Astrocyte of the spinal cord (primary cell): ENCODE data around the gene RIOK2.

Experiments
- DNase-seq: peaks from one replicate; pipeline ENCODE4 v3.0.0; 2011; ENCODE audit warnings: low read depth, low spot score
- H3K4me3 ChIP-seq: 2 replicates; pipeline ENCODE4 v1.5.1; 2011; ENCODE audit warnings: low read depth, mild to moderate bottlenecking, low read length, moderate library complexity
- in situ Hi-C: cut with HindIII; loops from 2 replicates; pipeline ENCODE4 v1.10.0; 2017; ENCODE audit warnings: low sequenced_read_pairs
- TF ChIP-seq, protein P1 (sequence below): IDR thresholded peaks from 2 replicates; pipeline ENCODE4 v1.5.1; 2012; ENCODE audit warnings: low read depth, mild to moderate bottlenecking, low read length, inconsistent platforms

Gene RIOK2

DNA sequence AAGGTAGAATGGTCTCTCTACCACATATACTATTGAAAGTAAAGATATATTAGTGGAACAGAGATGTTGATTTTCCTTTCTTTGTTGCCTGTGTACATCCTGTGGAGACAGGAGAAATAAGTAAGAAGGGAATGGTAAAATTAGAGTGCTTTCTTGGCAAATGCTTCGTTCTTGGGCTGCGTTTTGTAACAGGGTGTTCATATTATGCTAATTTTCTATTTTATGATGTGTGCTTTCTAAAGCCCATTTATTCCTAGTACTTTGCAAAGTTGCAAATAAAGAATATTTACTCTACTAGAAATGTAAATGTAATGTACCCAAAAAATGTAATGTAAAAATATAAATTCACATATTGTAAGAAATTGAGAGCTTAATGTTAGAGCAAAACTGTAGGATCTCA, 40.5 kb upstream of the RIOK2 start:
- TF ChIP-seq, protein P1, sequence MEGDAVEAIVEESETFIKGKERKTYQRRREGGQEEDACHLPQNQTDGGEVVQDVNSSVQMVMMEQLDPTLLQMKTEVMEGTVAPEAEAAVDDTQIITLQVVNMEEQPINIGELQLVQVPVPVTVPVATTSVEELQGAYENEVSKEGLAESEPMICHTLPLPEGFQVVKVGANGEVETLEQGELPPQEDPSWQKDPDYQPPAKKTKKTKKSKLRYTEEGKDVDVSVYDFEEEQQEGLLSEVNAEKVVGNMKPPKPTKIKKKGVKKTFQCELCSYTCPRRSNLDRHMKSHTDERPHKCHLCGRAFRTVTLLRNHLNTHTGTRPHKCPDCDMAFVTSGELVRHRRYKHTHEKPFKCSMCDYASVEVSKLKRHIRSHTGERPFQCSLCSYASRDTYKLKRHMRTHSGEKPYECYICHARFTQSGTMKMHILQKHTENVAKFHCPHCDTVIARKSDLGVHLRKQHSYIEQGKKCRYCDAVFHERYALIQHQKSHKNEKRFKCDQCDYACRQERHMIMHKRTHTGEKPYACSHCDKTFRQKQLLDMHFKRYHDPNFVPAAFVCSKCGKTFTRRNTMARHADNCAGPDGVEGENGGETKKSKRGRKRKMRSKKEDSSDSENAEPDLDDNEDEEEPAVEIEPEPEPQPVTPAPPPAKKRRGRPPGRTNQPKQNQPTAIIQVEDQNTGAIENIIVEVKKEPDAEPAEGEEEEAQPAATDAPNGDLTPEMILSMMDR = no peak
- in situ Hi-C loops = no loop called here
- no peak for DNase-seq
- no peak overlapping the region for H3K4me3 ChIP-seq

DNA sequence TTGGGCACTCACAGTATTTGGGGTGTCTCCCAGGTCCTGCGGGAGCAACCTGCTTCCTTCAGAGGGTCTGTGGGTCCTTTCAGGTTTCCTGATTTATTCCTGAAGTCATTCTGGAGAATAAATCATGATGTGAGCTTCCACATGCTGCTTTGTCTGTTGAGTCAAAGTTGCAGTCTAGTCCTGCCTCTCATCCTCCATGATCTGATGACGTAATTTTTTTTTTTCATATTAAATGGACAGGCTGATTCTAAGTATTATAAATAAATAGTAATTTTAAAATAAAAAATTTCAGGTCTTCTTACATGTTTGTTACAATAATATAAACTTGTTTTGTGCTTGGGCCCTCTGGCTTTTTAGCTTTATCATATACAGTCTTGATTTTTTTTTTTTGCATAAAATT, 26.3 kb upstream of the RIOK2 start:
- H3K4me3 ChIP-seq = no peak overlapping the region
- in situ Hi-C loops = no loop called here
- TF ChIP-seq, protein P1 = no peak
- DNase-seq = no peak

DNA sequence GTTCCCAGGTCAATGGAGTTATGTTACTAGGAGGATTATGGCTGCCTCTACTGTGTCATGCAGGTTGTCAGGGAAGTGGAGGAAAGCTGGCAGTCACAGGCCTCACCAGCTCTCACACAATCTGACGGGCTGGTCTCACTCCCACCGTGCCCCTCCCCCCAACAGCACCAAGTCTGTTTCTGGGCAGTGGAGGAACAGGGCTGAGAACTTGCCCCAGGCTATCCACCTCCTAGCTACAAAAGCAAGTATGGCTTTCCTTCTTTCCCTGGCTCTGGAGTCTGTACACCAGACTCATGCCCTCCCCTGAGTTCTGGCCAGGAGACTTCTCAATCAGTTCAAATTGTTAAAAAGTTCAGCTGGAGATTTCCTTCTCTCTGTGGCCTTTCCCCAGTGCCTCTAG, 25.7 kb upstream of the RIOK2 start:
- H3K4me3 ChIP-seq = no peak overlapping the region
- no peak for DNase-seq
- TF ChIP-seq, protein P1 = no peak
- in situ Hi-C loops = no loop called here

DNA sequence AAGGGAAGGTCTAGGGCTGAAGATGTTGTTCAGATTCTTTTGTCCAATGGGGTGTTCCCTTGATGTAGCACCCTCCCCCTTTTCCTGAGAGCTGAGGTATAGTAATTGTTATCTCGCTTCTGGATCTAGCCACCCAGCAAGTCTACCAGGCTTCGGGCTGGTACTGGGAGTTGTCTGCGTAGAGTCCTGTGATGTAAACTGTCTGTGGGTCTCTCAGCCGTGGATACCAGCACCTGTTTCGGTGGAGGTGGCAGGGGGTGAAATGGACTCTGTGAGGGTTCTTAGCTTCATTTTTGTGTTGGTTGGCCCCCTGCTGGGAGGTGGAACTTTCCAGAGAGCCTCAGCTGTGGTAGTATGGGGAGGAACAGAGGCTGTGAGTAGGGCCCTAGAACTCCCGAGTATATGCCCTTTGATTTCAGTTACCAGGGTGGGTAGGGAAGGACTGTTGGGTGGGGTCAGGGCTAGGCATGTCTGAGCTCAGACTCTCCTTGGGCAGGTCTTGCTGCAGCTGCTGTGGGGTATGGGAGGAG, 25.2 kb upstream of the RIOK2 start:
- no peak overlapping the region for H3K4me3 ChIP-seq
- in situ Hi-C loops = no loop called here
- TF ChIP-seq, protein P1 = no peak
- no peak for DNase-seq

DNA sequence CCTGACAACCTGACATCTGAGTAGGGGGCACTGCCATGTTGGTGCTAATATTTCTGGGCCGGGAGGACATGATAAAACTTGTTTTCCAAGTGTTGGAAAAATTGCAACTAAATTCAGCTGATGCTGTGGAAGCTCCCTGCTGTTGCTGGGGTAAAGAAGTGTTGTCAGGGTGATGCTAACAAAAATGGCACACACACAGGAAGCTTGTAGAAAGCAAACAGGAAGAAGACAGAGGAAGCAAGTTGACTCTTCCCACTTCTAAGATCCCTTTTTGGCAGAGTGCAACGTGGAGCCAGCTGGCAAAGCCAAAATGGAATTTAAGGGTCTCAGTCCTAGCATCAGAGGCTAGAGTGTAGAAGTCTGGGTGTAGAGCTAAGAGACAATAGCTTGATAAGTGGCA, 11.3 kb upstream of the RIOK2 start:
- no peak overlapping the region for H3K4me3 ChIP-seq
- TF ChIP-seq, protein P1 = no peak
- in situ Hi-C loops = no loop called here
- no peak for DNase-seq

DNA sequence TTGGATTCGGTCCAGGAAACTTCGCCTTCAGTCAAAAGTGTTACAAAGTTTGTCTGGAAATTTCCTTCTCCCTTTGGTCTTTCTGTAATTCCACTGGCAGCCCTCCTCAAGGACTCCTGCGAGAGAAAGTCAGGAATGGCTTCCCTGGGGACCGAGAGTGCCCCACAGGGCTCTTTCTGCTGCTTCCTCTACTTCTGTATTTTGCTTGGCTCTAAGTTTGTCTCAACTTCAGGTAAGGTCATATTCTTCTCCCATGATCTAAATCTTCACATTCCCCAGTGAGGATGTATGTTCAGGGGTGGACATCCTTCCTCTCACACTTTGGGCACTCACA, 10.3 kb upstream of the RIOK2 start:
- H3K4me3 ChIP-seq = no peak overlapping the region
- in situ Hi-C loops = no loop called here
- TF ChIP-seq, protein P1 = no peak

More for the DNA sequence above, 10.3 kb upstream of the RIOK2 start:
- no peak for DNase-seq
